Measurements from ENCODE around the gene RRP1B.

The RRP1B gene

GRCh38 chr21:43631411-43632107, 27.8 kb upstream of the RRP1B start:
- Mint-ChIP-seq H3K4me3 (no peak overlapping the region), H3K27ac (no peak overlapping the region), H3K36me3 (ENCODE audit: low read depth) (no peaks in the 10 kb centered on the region), H3K27me3 (ENCODE audit: low read depth) (peaks cover 27% of the 10 kb centered on the region), H3K4me1 (ENCODE audit: low read depth) (no peaks in the 10 kb centered on the region), H3K9me3 (no peaks in the 10 kb centered on the region)

- Mint-ChIP-seq H3K27me3 (ENCODE audit: low read depth) (peaks cover 27% of the 10 kb centered on the region), H3K9me3 (no peaks in the 10 kb centered on the region), H3K27ac (no peak overlapping the region), H3K4me1 (ENCODE audit: low read depth) (no peaks in the 10 kb centered on the region), H3K4me3 (no peak overlapping the region), H3K36me3 (ENCODE audit: low read depth) (no peaks in the 10 kb centered on the region)
Measured at GRCh38 chr21:43632373-43632905, 26.9 kb upstream of the RRP1B start.

- H3K4me1 Mint-ChIP-seq (ENCODE audit: low read depth) = no peaks in the 10 kb centered on the region
- no peak overlapping the region for H3K4me3 Mint-ChIP-seq
- no peak overlapping the region for H3K27ac Mint-ChIP-seq
- H3K36me3 Mint-ChIP-seq (ENCODE audit: low read depth) = no peaks in the 10 kb centered on the region
- H3K9me3 Mint-ChIP-seq = no peaks in the 10 kb centered on the region
- H3K27me3 Mint-ChIP-seq (ENCODE audit: low read depth) = peaks cover 13% of the 10 kb centered on the region
Measured at GRCh38 chr21:43634618-43635017, 24.7 kb upstream of the RRP1B start.

GRCh38 chr21:43635436-43635835, 23.9 kb upstream of the RRP1B start:
- Mint-ChIP-seq H3K4me1 (ENCODE audit: low read depth) (no peaks in the 10 kb centered on the region), H3K27ac (no peak overlapping the region)

GRCh38 chr21:43637530-43638158, 21.7 kb upstream of the RRP1B start:
- Mint-ChIP-seq H3K27me3 (ENCODE audit: low read depth) (peaks cover 4% of the 10 kb centered on the region), H3K9me3 (no peaks in the 10 kb centered on the region), H3K4me1 (ENCODE audit: low read depth) (no peaks in the 10 kb centered on the region), H3K36me3 (ENCODE audit: low read depth) (no peaks in the 10 kb centered on the region), H3K4me3 (no peak overlapping the region), H3K27ac (no peak overlapping the region)

More at GRCh38 chr21:43635436-43635835, 23.9 kb upstream of the RRP1B start:
- Mint-ChIP-seq H3K27me3 (ENCODE audit: low read depth) (peaks cover 11% of the 10 kb centered on the region), H3K36me3 (ENCODE audit: low read depth) (no peaks in the 10 kb centered on the region), H3K4me3 (no peak overlapping the region), H3K9me3 (no peaks in the 10 kb centered on the region)

- Mint-ChIP-seq H3K27ac (no peak overlapping the region), H3K4me3 (no peak overlapping the region), H3K9me3 (no peaks in the 10 kb centered on the region), H3K27me3 (ENCODE audit: low read depth) (no peaks in the 10 kb centered on the region), H3K4me1 (ENCODE audit: low read depth) (peaks cover 6% of the 10 kb centered on the region), H3K36me3 (ENCODE audit: low read depth) (no peaks in the 10 kb centered on the region)
Measured at GRCh38 chr21:43639470-43640353, 19.6 kb upstream of the RRP1B start.

GRCh38 chr21:43640400-43640799, 19.0 kb upstream of the RRP1B start:
- Mint-ChIP-seq H3K9me3 (no peaks in the 10 kb centered on the region), H3K27me3 (ENCODE audit: low read depth) (no peaks in the 10 kb centered on the region), H3K4me3 (no peak overlapping the region), H3K36me3 (ENCODE audit: low read depth) (no peaks in the 10 kb centered on the region), H3K4me1 (ENCODE audit: low read depth) (peaks cover 9% of the 10 kb centered on the region), H3K27ac (no peak overlapping the region)

GRCh38 chr21:43643193-43643592, 16.2 kb upstream of the RRP1B start:
- Mint-ChIP-seq H3K27me3 (ENCODE audit: low read depth) (peaks cover 4% of the 10 kb centered on the region), H3K27ac (no peak overlapping the region), H3K36me3 (ENCODE audit: low read depth) (no peaks in the 10 kb centered on the region), H3K4me3 (no peak overlapping the region), H3K4me1 (ENCODE audit: low read depth) (peaks cover 23% of the 10 kb centered on the region), H3K9me3 (no peaks in the 10 kb centered on the region)

GRCh38 chr21:43644071-43644470, 15.3 kb upstream of the RRP1B start:
- peaks cover 8% of the 10 kb centered on the region for H3K27me3 Mint-ChIP-seq (ENCODE audit: low read depth)
- H3K27ac Mint-ChIP-seq = no peak overlapping the region
- no peaks in the 10 kb centered on the region for H3K9me3 Mint-ChIP-seq
- no peak overlapping the region for H3K4me3 Mint-ChIP-seq
- H3K36me3 Mint-ChIP-seq (ENCODE audit: low read depth) = no peaks in the 10 kb centered on the region
- H3K4me1 Mint-ChIP-seq (ENCODE audit: low read depth) = peaks cover 23% of the 10 kb centered on the region

- peaks cover 8% of the 10 kb centered on the region for H3K27me3 Mint-ChIP-seq (ENCODE audit: low read depth)
- H3K27ac Mint-ChIP-seq = no peak overlapping the region
- no peak overlapping the region for H3K4me3 Mint-ChIP-seq
- peaks cover 23% of the 10 kb centered on the region for H3K4me1 Mint-ChIP-seq (ENCODE audit: low read depth)
- H3K36me3 Mint-ChIP-seq (ENCODE audit: low read depth) = no peaks in the 10 kb centered on the region
- H3K9me3 Mint-ChIP-seq = no peaks in the 10 kb centered on the region
Measured at GRCh38 chr21:43644609-43645008, 14.8 kb upstream of the RRP1B start.

- H3K4me1 Mint-ChIP-seq (ENCODE audit: low read depth) = peaks cover 23% of the 10 kb centered on the region
- peaks cover 11% of the 10 kb centered on the region for H3K27me3 Mint-ChIP-seq (ENCODE audit: low read depth)
- H3K27ac Mint-ChIP-seq = no peak overlapping the region
- no peaks in the 10 kb centered on the region for H3K9me3 Mint-ChIP-seq
- H3K36me3 Mint-ChIP-seq (ENCODE audit: low read depth) = no peaks in the 10 kb centered on the region
- peak overlapping the region; percentile 35 for H3K4me3 Mint-ChIP-seq
Measured at GRCh38 chr21:43645136-43645891, 14.0 kb upstream of the RRP1B start.

- Mint-ChIP-seq H3K9me3 (no peaks in the 10 kb centered on the region), H3K36me3 (ENCODE audit: low read depth) (no peaks in the 10 kb centered on the region), H3K27me3 (ENCODE audit: low read depth) (peaks cover 11% of the 10 kb centered on the region), H3K4me3 (no peak overlapping the region), H3K4me1 (ENCODE audit: low read depth) (peaks cover 23% of the 10 kb centered on the region), H3K27ac (no peak overlapping the region)
Measured at GRCh38 chr21:43645976-43646375, 13.4 kb upstream of the RRP1B start.

GRCh38 chr21:43646550-43647260, 12.7 kb upstream of the RRP1B start:
- H3K4me3 Mint-ChIP-seq = peak overlapping the region; percentile 29
- H3K4me1 Mint-ChIP-seq (ENCODE audit: low read depth) = peaks cover 23% of the 10 kb centered on the region
- no peaks in the 10 kb centered on the region for H3K36me3 Mint-ChIP-seq (ENCODE audit: low read depth)
- no peaks in the 10 kb centered on the region for H3K9me3 Mint-ChIP-seq
- H3K27ac Mint-ChIP-seq = no peak overlapping the region
- H3K27me3 Mint-ChIP-seq (ENCODE audit: low read depth) = peaks cover 17% of the 10 kb centered on the region

Data from T-helper 1 cell treated with Interleukin-12 subunit alpha and Interleukin-12 subunit beta and Interleukin-4 antibody, amounts not matched to agents 30 μg/mL and 1 μg/mL, for 36 hours (primary cell).